Osteocyte (in vitro differentiated cells): Measurements from ENCODE around the gene KIFC3. TPM values are rescaled to one million over a fixed set of nuclear protein-coding genes. Genes with fewer than 3 reads are reported as not detected.
"Not testable (repeated sequence)": the region's sequence is repeated elsewhere in the genome, so short reads cannot be mapped to it uniquely, and the experiment has no call there.

Source experiments
- DNase-seq: peaks from one replicate; pipeline ENCODE4 v3.0.0; 2021; ENCODE audit warnings: mixed read lengths; ENCODE audit not compliant: unreplicated experiment; ENCODE audit errors: extremely low spot score
- H3K27ac Mint-ChIP-seq: one replicate; pipeline ENCODE4 v1.8.0; 2021; ENCODE audit warnings: mild to moderate bottlenecking, mixed read lengths; ENCODE audit not compliant: unreplicated experiment
- H3K27me3 Mint-ChIP-seq: one replicate; pipeline ENCODE4 v1.8.0; 2021; ENCODE audit warnings: mixed read lengths; ENCODE audit not compliant: unreplicated experiment
- H3K36me3 Mint-ChIP-seq: one replicate; pipeline ENCODE4 v1.8.0; 2021; ENCODE audit warnings: mixed read lengths; ENCODE audit not compliant: unreplicated experiment
- H3K4me1 Mint-ChIP-seq: one replicate; pipeline ENCODE4 v1.8.0; 2021; ENCODE audit warnings: mixed read lengths; ENCODE audit not compliant: unreplicated experiment
- H3K4me3 Mint-ChIP-seq: one replicate; pipeline ENCODE4 v1.8.0; 2021; ENCODE audit warnings: mild to moderate bottlenecking, moderate library complexity, mixed read lengths; ENCODE audit not compliant: unreplicated experiment
- H3K9me3 Mint-ChIP-seq: one replicate; pipeline ENCODE4 v1.8.0; 2021; ENCODE audit warnings: mixed read lengths; ENCODE audit not compliant: unreplicated experiment
- total RNA-seq: library from RNA; stranded (reverse); gene quantifications from 2 replicates; pipeline ENCODE4 v1.2.1, GENCODE V29; 2021
- TF ChIP-seq, protein P1 (sequence below): fragments of 200-600 bp; sonication (generic); IDR thresholded peaks from 2 replicates; pipeline ENCODE4 v1.5.0; 2021; ENCODE audit warnings: antibody characterized with exemption, mild to moderate bottlenecking, moderate library complexity

Gene KIFC3
- total RNA-seq, 1 donor from 2014 or later: 196 TPM

DNA sequence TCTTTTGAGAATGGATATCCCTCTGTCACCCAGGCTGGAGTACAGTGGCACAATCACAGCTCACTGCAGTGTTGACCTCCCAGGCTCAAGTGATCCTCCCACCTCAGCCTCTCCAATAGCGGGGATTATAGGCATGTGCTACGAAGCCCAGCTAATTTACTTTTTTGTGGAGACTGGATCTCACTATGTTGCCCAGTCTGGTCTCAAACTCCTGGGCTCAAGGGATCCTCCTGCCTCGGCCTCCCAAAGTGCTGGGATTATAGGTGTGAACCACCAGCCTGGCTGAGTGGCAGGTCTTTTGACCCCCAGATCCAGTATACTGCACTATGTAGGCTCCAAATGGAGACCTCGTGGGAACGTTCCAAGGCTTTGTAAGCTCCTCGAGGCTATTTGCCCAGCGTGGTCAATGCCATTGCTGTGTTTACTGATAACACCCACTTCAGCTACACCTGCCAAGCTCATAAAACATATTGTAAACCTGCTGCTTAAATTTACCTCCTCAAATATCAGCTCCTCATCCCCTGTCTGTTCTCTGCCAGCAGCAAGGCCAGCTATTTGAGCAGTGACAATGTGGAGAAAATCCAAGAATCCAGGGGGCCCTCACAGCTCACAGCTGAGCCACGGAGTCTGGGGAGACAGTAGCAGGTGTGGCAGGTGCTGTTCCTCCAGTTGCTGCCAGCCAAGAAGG, 16.2 kb upstream of the KIFC3 start:
- no peak for DNase-seq
- no peak overlapping the region for H3K27ac Mint-ChIP-seq
- no peaks in the 10 kb centered on the region for H3K36me3 Mint-ChIP-seq
- H3K9me3 Mint-ChIP-seq: no peaks in the 10 kb centered on the region
- H3K4me3 Mint-ChIP-seq: no peak overlapping the region
- TF ChIP-seq, protein P1, sequence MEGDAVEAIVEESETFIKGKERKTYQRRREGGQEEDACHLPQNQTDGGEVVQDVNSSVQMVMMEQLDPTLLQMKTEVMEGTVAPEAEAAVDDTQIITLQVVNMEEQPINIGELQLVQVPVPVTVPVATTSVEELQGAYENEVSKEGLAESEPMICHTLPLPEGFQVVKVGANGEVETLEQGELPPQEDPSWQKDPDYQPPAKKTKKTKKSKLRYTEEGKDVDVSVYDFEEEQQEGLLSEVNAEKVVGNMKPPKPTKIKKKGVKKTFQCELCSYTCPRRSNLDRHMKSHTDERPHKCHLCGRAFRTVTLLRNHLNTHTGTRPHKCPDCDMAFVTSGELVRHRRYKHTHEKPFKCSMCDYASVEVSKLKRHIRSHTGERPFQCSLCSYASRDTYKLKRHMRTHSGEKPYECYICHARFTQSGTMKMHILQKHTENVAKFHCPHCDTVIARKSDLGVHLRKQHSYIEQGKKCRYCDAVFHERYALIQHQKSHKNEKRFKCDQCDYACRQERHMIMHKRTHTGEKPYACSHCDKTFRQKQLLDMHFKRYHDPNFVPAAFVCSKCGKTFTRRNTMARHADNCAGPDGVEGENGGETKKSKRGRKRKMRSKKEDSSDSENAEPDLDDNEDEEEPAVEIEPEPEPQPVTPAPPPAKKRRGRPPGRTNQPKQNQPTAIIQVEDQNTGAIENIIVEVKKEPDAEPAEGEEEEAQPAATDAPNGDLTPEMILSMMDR: no peak
- H3K27me3 Mint-ChIP-seq: no peaks in the 10 kb centered on the region
- peaks cover 37% of the 10 kb centered on the region for H3K4me1 Mint-ChIP-seq

DNA sequence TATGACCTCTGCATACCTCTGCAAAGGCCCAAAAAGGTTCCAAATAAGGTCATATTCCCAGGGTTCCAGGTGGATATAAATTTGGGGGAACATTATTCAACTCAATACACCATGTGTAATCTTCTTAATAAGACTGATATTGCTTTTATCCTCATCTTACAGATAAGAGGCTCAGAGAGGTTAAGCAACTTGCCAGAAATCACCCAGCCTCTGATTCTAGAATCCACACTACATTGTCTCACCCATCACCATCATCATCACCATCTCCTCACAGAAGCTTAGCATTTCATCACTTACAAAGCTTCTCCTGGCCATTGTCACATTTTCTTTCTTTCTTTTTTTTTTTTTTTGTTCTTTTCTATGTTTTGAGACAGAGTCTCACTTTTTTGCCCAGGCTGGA, 15.4 kb upstream of the KIFC3 start:
- Mint-ChIP-seq H3K27ac (peak overlapping the region; percentile 91), H3K4me1 (peaks cover 39% of the 10 kb centered on the region)

DNA sequence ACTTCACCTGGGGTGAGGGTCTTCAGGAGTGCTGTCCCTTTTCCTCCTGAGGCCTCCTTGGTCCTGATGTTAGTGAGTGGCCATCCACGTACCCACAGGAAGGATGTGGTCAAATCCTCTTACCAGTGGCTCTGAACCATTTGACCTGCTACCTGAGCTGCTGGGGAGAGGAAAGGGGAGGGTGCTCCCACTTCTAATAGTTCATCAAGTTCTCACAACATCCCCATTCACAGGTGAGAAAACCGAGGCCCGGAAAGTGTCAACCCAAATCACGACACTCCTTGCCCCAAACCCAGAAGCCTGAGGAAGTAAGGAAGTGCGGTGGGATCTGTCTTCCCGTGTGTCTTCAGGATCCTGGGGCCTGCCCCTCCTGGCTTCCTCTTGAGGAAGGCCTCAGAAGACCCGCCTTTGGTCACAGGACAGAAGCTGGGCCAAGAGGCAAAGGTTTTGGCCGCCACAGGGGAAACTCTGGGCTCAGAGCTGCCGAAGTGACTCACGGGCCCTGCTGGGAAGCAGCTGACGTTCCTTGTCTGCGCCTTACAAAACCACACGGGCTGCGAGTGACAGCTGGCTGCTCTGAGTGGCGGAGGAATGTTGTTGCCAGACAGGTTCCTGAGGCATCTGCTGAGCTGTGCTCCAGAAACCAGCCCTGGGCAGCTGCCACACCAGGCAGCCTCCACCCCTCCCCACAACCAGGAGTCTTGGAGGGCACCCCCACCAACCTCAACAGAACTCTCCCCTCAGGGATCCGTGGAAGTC, 13.9 kb upstream of the KIFC3 start:
- Mint-ChIP-seq H3K4me3 (peak overlapping the region; percentile 22), H3K9me3 (no peaks in the 10 kb centered on the region), H3K36me3 (no peaks in the 10 kb centered on the region), H3K27ac (peak overlapping the region; percentile 91), H3K27me3 (no peaks in the 10 kb centered on the region), H3K4me1 (peaks cover 42% of the 10 kb centered on the region)
- TF ChIP-seq, protein P1: no peak
- DNase-seq: peak; percentile 92

More for the DNA sequence above, 15.4 kb upstream of the KIFC3 start:
- H3K9me3 Mint-ChIP-seq: no peaks in the 10 kb centered on the region
- H3K27me3 Mint-ChIP-seq: no peaks in the 10 kb centered on the region
- TF ChIP-seq, protein P1: no peak
- no peak for DNase-seq
- H3K36me3 Mint-ChIP-seq: no peaks in the 10 kb centered on the region
- no peak overlapping the region for H3K4me3 Mint-ChIP-seq

DNA sequence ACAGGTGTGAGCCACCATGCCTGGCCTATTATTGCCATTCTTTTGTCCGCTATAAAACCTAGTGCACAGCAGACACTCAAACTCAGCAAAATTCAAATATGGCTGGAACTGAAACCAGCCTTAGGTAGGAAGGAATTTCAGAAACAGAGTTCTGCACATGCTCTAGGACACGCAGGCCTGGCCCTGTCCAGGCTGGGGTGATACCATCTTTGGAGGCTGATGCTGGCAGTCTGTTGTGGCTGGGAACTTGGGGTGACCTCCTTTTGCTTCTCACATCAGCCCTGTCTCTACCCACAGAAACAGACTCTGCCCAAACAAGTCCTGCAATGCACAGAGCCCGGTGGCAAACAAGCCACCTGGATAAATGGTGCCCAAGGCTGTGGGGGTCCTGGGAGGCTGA, 12.6 kb upstream of the KIFC3 start:
- Mint-ChIP-seq H3K36me3 (no peaks in the 10 kb centered on the region), H3K4me1 (peaks cover 53% of the 10 kb centered on the region), H3K27me3 (no peaks in the 10 kb centered on the region), H3K4me3 (no peak overlapping the region), H3K27ac (peak overlapping the region; percentile 91), H3K9me3 (no peaks in the 10 kb centered on the region)
- no peak for DNase-seq
- TF ChIP-seq, protein P1: no peak

DNA sequence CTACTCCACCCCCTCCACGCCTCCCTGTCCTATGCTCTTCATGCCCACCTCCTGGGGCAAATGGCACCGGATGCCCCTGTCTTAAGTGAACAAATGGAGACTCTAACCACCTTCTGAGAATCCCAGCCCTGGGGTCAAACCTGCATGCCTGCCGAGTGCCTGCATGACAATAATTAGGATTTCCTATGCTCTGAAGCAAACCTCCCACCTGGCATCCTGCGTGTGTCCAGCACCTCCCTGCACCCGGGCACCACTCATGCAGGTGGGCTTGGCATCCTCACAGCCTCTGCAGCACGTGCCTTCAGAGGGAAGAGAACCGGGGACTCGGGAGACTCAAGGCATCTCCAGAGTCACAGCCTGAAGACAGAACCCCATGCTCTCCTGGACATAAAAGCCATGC, 11.2 kb upstream of the KIFC3 start:
- no peaks in the 10 kb centered on the region for H3K27me3 Mint-ChIP-seq
- H3K9me3 Mint-ChIP-seq: no peaks in the 10 kb centered on the region
- H3K4me3 Mint-ChIP-seq: no peak overlapping the region
- peaks cover 62% of the 10 kb centered on the region for H3K4me1 Mint-ChIP-seq
- DNase-seq: no peak
- H3K36me3 Mint-ChIP-seq: no peaks in the 10 kb centered on the region
- TF ChIP-seq, protein P1: no peak
- H3K27ac Mint-ChIP-seq: no peak overlapping the region

DNA sequence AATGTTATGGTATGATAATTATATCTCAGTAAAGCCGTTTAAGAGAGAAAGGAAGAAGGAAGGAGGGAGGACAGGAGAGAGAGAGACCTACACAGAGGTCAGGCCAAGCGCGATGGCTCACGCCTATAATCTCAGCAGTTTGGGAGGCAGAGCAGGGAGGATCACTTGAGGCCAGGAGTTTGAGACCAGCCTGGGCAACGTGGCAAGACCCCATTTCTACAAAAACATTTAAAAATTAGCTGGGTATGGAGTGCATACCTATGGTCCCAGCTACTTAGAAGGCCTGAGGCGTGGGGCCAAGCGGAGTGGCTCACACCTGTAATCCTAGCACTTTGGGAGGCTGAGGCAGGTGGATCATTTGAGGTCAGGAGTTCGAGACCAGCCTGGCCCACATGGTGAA, 9.0 kb upstream of the KIFC3 start:
- Mint-ChIP-seq H3K27ac (peak overlapping the region; percentile 89), H3K4me1 (peaks cover 69% of the 10 kb centered on the region)
- DNase-seq, H3K36me3 Mint-ChIP-seq, H3K27me3 Mint-ChIP-seq, H3K4me3 Mint-ChIP-seq, H3K9me3 Mint-ChIP-seq: not testable (repeated sequence)
